Fibroblast of lung (primary cell): ENCODE results near the gene MRFAP1L1. TPM values are rescaled to one million over a fixed set of nuclear protein-coding genes. Genes with fewer than 3 reads are reported as not detected.

Source experiments
- DNase-seq, 2 donors: peaks; one replicate each; pipeline versions ENCODE4 v3.0.0 to v3.0.0-alpha.2; 2010; ENCODE audit warnings: low read depth in 2 of 2
- H2AFZ ChIP-seq: 2 replicates; pipeline ENCODE4 v1.5.1; 2012; ENCODE audit warnings: low read length, control low read depth, inconsistent platforms
- H3K27ac ChIP-seq: 2 replicates; pipeline ENCODE4 v1.5.1; 2011; ENCODE audit warnings: low read length, control low read depth; ENCODE audit not compliant: insufficient read depth
- H3K27me3 ChIP-seq: 2 replicates; pipeline ENCODE4 v1.5.1; 2011; ENCODE audit warnings: mild to moderate bottlenecking, low read length; ENCODE audit not compliant: control insufficient read depth, insufficient read depth
- H3K36me3 ChIP-seq: 2 replicates; pipeline ENCODE4 v1.5.1; 2011; ENCODE audit warnings: low read length; ENCODE audit not compliant: control insufficient read depth, insufficient read depth
- H3K4me1 ChIP-seq: 2 replicates; pipeline ENCODE4 v1.5.1; 2011; ENCODE audit warnings: low read length; ENCODE audit not compliant: control insufficient read depth, insufficient read depth; ENCODE audit errors: extremely low read depth
- H3K4me2 ChIP-seq: 2 replicates; pipeline ENCODE4 v1.5.1; 2011; ENCODE audit warnings: low read length, control low read depth; ENCODE audit not compliant: insufficient read depth; ENCODE audit errors: extremely low read depth
- H3K4me3 ChIP-seq, 4 experiments: fragments of 200-600 bp in 1 of 4; sonication (generic) in 1 of 4; replicated peaks in 1 of 4; 2 replicates each; pipeline ENCODE4 v1.5.1; 2011 to 2016; ENCODE audit warnings: low read length in 4 of 4, low read depth in 3 of 4, mild to moderate bottlenecking in 3 of 4, control low read depth in 2 of 4, inconsistent platforms in 1 of 4, mixed read lengths in 1 of 4; ENCODE audit not compliant: insufficient read depth in 1 of 4; ENCODE audit errors: control extremely low read depth in 1 of 4
- H3K79me2 ChIP-seq: 2 replicates; pipeline ENCODE4 v1.5.1; 2012; ENCODE audit warnings: mild to moderate bottlenecking, low read length, inconsistent platforms; ENCODE audit not compliant: control insufficient read depth, insufficient read depth
- H3K9ac ChIP-seq: 2 replicates; pipeline ENCODE4 v1.5.1; 2011; ENCODE audit warnings: mild to moderate bottlenecking, low read length, control low read depth; ENCODE audit not compliant: insufficient read depth
- H3K9me3 ChIP-seq: 2 replicates; pipeline ENCODE4 v1.5.1; 2012; ENCODE audit warnings: low read depth, low read length; ENCODE audit not compliant: control insufficient read depth, insufficient read depth
- H4K20me1 ChIP-seq: 2 replicates; pipeline ENCODE4 v1.5.1; 2011; ENCODE audit warnings: low read length; ENCODE audit not compliant: control insufficient read depth, insufficient read depth; ENCODE audit errors: extremely low read depth
- EZH2 ChIP-seq: IDR thresholded peaks from 2 replicates; pipeline ENCODE4 v1.5.1; 2012; ENCODE audit warnings: low read length, control low read depth, mild to moderate bottlenecking; ENCODE audit errors: missing control alignments
- polyA plus RNA-seq, 2 donors: library from polyadenylated mRNA; depleted of rRNA in 1 of 2; stranded (reverse) in 1 of 2; unstranded in 1 of 2; fragments of >200 nt; gene quantifications; 2 replicates each; pipeline ENCODE4 v1.2.1, GENCODE V29; 2011 to 2012; ENCODE audit warnings: missing spikeins in 1 of 2
- total RNA-seq: library from RNA; depleted of rRNA; stranded (reverse); fragments of >200 nt; gene quantifications from 2 replicates; pipeline ENCODE4 v1.2.1, GENCODE V29; 2014
- TF ChIP-seq, protein P1 (sequence below), 2 donors: IDR thresholded peaks in 1 of 2; conservative IDR thresholded peaks in 1 of 2; 1 replicate in 1 of 2; 2 replicates in 1 of 2; pipeline ENCODE4 v1.5.1; 2011 to 2012; ENCODE audit warnings: low read length in 2 of 2, control low read depth in 1 of 2, inconsistent platforms in 1 of 2, low read depth in 1 of 2, mild to moderate bottlenecking in 1 of 2

Gene MRFAP1L1
- total and polyA plus RNA-seq, 2 donors (not counting 1 experiment from before 2014, with no cell fraction given): 41.6 to 77.4 TPM

DNA sequence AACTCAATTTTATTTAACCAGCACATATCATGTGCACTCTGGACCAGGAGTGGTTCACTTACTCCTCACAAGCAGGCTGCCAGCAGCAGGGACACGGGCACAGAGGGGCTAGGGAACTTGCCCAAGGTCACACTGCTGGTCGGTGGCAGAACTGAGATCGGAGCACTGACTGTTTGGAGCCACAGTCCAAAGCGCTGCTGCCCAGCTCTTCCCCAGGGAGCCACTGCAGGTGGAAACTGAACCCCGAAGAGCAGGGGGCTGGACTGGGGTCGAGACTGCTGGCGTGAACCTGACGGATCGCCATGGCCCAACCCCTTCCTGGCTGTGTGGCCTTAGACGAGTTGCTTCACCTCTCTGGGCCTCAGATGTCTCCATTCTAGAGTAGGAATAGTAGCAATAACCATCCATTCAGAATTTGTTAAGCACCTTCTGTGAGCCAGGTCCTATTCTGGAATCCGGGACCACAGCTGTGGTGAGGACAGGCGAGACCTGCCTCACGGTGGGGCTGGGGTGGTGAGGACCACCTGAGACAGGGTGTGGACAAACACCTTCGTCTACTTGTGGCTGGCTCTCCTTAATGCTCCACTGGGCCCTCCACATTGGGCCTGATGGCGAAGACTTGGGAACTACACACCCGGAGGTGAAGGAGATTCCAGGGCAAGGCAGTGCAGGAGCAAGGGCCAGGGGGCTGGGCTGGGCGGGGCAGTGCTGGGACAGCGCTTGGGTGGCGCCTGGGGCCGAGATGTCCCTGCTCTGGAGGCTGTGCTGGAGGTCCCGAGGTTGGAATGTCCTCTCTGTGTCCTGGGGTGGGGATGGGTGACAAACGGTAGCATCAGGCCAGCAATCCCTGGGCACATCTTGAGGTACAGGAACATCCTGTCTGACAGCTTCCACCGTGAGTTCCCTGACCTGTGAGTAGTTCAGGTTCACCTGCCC, 40.9 kb upstream of the MRFAP1L1 start:
- peaks cover 8% of the 10 kb centered on the region for H3K4me1 ChIP-seq
- no peak overlapping the region for H3K4me3 ChIP-seq
- no peaks in the 10 kb centered on the region for H4K20me1 ChIP-seq
- TF ChIP-seq, protein P1, sequence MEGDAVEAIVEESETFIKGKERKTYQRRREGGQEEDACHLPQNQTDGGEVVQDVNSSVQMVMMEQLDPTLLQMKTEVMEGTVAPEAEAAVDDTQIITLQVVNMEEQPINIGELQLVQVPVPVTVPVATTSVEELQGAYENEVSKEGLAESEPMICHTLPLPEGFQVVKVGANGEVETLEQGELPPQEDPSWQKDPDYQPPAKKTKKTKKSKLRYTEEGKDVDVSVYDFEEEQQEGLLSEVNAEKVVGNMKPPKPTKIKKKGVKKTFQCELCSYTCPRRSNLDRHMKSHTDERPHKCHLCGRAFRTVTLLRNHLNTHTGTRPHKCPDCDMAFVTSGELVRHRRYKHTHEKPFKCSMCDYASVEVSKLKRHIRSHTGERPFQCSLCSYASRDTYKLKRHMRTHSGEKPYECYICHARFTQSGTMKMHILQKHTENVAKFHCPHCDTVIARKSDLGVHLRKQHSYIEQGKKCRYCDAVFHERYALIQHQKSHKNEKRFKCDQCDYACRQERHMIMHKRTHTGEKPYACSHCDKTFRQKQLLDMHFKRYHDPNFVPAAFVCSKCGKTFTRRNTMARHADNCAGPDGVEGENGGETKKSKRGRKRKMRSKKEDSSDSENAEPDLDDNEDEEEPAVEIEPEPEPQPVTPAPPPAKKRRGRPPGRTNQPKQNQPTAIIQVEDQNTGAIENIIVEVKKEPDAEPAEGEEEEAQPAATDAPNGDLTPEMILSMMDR (conservative IDR thresholded peaks at IDR 0.05 in 1 of 2, IDR thresholded peaks at IDR 0.05 in 1 of 2; ENCODE audit: low read depth in 1 of 2, low read length in 2 of 2): no peak
- H3K4me2 ChIP-seq: no peak overlapping the region
- H3K36me3 ChIP-seq: no peaks in the 10 kb centered on the region
- H3K27ac ChIP-seq: no peak overlapping the region
- no peaks in the 10 kb centered on the region for H3K79me2 ChIP-seq
- no peak overlapping the region for H3K9ac ChIP-seq
- H2AFZ ChIP-seq: no peak overlapping the region
- no peak for DNase-seq
- no peaks in the 10 kb centered on the region for H3K27me3 ChIP-seq
- H3K9me3 ChIP-seq: no peaks in the 10 kb centered on the region

DNA sequence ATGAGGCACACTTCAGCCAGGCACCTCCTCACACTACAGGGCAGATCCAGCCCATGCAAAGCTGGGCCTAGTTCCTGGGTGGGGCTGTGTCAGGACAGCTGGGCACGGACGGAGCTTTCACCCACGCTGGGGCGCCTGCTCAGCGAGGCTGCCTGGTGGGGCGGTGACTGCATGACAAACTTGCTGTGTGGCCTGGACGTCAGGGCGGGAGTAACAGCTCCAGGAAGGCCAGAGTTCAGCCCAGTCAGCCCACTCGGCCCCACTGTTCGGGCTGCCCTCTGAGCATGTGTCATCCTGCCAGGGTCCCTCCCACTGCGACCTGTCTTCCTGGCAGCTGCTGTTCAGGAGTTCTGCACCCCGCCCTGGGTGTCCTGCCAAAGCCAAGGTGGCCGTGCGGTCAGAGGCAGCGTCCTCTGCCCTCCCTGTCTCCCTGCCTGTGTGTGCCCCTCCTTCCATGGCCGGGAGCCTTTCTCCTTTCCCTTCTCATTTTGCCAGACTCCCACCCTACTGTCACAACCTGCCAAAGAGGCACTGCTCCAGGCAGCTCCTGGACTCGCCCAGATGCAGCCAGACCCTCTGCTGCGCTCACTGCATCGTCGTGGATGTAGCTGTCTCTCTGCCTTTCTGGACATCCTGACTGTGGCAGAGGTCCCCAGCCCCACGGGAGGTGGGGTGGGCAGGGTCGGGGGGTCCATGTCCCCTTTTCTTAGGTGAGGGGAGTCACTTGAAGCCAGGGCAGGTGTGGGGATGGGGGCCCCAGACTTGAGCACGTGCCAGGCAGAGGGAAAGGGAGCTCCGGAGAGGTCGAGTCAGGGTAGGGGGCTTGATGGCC, 39.9 kb upstream of the MRFAP1L1 start:
- Histone ChIP-seq H3K36me3 (no peaks in the 10 kb centered on the region), H3K79me2 (no peaks in the 10 kb centered on the region), H3K4me3 (no peak overlapping the region), H3K4me2 (no peak overlapping the region), H4K20me1 (no peaks in the 10 kb centered on the region), H3K27me3 (no peaks in the 10 kb centered on the region), H3K9ac (no peak overlapping the region), H3K27ac (no peak overlapping the region), H3K4me1 (peaks cover 8% of the 10 kb centered on the region), H2AFZ (peak overlapping the region; percentile 81), H3K9me3 (no peaks in the 10 kb centered on the region)
- TF ChIP-seq EZH2: no peak
- TF ChIP-seq, protein P1 (conservative IDR thresholded peaks at IDR 0.05 in 1 of 2, IDR thresholded peaks at IDR 0.05 in 1 of 2; ENCODE audit: low read depth in 1 of 2, low read length in 2 of 2): no peak
- DNase-seq: peak; percentile 53 to 55

DNA sequence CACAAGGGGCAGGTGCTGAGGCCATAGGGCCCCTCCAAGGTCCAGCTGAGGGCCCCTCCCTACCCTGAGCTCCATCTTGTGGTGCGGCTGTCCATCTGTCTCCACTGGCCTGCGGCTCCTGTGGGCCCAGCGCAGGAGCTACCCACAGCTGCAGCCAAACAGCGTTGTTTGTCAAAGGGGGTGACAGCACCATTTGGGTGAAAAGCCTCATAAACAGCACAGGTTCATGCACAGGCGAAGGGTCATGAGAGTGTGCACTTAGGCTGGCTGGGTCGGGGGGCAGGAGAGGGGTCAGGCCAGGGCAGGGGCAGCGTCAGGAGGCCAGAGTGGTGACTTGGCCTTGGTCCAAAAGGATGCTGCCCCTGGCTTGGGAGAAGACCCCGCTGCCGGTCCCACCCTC, 38.6 kb upstream of the MRFAP1L1 start:
- Histone ChIP-seq H3K9me3 (no peaks in the 10 kb centered on the region), H3K4me2 (no peak overlapping the region), H3K27ac (no peak overlapping the region), H2AFZ (no peak overlapping the region), H3K79me2 (no peaks in the 10 kb centered on the region), H4K20me1 (no peaks in the 10 kb centered on the region), H3K27me3 (no peaks in the 10 kb centered on the region), H3K4me1 (peaks cover 8% of the 10 kb centered on the region), H3K4me3 (no peak overlapping the region), H3K9ac (no peak overlapping the region), H3K36me3 (no peaks in the 10 kb centered on the region)
- TF ChIP-seq EZH2: no peak
- TF ChIP-seq, protein P1 (conservative IDR thresholded peaks at IDR 0.05 in 1 of 2, IDR thresholded peaks at IDR 0.05 in 1 of 2; ENCODE audit: low read depth in 1 of 2, low read length in 2 of 2): no peak
- DNase-seq: no peak
